Stimulated activated effector memory CD8-positive, alpha-beta T cell treated with anti-CD3 and anti-CD28 coated beads, Interleukin-12 subunit alpha, Interleukin-12 subunit beta, amount 100 ng/mL, for 72 hours (primary cell): ENCODE data around the gene USP9Y.

ENCODE experiments used
- ATAC-seq: fragments of 150-1000 bp; cut with Tn5 transposase; 2 replicates; pipeline ENCODE4 v1.10.0; 2021
- DNase-seq, 2 donors: peaks; one replicate each; pipeline ENCODE4 v3.0.0; 2021 to 2022; ENCODE audit warnings: low spot score in 2 of 2
- H3K27ac Mint-ChIP-seq: one replicate; pipeline ENCODE4 v1.8.0; 2022; ENCODE audit warnings: mild to moderate bottlenecking, mixed read lengths
- H3K36me3 Mint-ChIP-seq: one replicate; pipeline ENCODE4 v1.8.0; 2022; ENCODE audit warnings: mild to moderate bottlenecking, mixed read lengths
- H3K4me1 Mint-ChIP-seq: one replicate; pipeline ENCODE4 v1.8.0; 2022; ENCODE audit warnings: mixed read lengths
- H3K4me3 Mint-ChIP-seq: one replicate; pipeline ENCODE4 v1.8.0; 2022; ENCODE audit warnings: mild to moderate bottlenecking, mixed read lengths
- H3K9me3 Mint-ChIP-seq: one replicate; pipeline ENCODE4 v1.8.0; 2022; ENCODE audit warnings: mixed read lengths

Gene USP9Y

DNA sequence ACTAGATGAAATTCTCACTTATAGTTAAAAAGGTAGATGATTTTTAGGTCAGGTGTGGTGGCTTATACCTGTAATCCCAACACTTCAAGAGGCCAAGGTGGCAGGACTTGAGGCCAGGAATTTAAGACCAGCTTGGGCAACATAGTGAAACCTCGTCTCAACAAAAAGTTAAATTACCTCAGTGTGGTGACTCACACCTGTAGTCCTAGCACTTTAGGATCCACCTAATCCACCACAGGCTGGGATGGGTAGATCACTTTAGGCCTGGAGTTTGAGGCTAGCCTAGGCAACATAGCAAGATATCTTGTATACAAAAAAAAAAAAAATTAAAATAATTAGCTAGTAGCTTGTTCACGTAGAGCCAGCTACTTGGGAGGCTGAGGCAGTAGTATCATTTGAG, 140.3 kb downstream of the USP9Y start:
- Mint-ChIP-seq H3K4me1 (no peaks in the 10 kb centered on the region), H3K9me3 (no peaks in the 10 kb centered on the region), H3K27ac (no peak overlapping the region), H3K36me3 (peaks cover 36% of the 10 kb centered on the region), H3K4me3 (no peak overlapping the region)
- ATAC-seq (no peak), DNase-seq (no peak)

- Mint-ChIP-seq H3K4me3 (no peak overlapping the region), H3K36me3 (peaks cover 55% of the 10 kb centered on the region), H3K4me1 (no peaks in the 10 kb centered on the region), H3K27ac (no peak overlapping the region), H3K9me3 (no peaks in the 10 kb centered on the region)
- DNase-seq (no peak), ATAC-seq (no peak)
These were observed 145.8 kb downstream of the USP9Y start for GRCh38 chrY:12846793-12847192.

DNA sequence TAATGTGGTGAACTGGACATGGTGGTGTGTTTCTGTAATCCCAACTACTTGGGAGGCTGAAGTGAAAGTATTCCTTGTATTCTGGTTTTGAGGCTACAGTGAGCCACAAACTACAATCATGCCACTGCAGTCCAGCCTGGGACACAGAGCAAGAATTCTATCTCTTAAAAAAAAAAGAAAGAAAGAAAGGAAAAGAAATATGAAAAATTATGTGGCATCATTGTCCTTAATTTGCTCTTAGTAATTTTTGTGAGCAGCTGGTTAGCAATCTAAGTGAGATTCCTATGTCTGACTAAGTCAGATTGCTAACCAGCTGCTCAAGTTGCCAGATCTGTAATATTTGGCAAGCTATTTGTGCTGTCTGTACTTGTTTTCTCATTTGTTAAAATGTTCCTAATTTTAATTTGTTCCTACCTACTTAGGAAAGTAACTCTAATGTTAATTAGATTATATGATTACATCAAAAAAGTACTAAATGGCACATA, 154.8 kb downstream of the USP9Y start:
- DNase-seq (no peak), ATAC-seq (no peak)
- Mint-ChIP-seq H3K4me3 (no peak overlapping the region), H3K27ac (no peak overlapping the region), H3K4me1 (no peaks in the 10 kb centered on the region), H3K36me3 (peaks cover 76% of the 10 kb centered on the region), H3K9me3 (no peaks in the 10 kb centered on the region)

DNA sequence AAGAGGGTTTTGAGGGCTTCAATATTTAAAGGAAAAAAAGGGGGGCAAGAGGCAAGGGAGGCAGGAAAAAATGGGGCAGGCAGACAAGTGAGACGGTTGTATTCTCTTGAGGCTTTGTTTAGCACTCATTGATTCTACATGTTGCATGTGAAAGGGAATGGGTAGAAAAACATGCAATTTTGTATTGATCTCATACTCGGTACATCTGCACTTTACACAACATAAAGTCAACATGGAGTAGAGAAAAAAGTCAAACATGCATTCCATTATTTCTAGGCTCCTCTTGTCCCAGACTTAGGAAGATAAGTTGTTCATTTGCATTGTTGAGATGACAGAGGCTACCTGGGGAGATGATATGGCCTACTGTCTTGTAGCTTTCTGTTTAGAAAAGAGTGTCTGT, 166.9 kb downstream of the USP9Y start:
- Mint-ChIP-seq H3K4me1 (no peaks in the 10 kb centered on the region), H3K4me3 (no peak overlapping the region), H3K9me3 (no peaks in the 10 kb centered on the region), H3K36me3 (peaks cover 2% of the 10 kb centered on the region), H3K27ac (no peak overlapping the region)
- no peak for ATAC-seq
- no peak for DNase-seq

DNA sequence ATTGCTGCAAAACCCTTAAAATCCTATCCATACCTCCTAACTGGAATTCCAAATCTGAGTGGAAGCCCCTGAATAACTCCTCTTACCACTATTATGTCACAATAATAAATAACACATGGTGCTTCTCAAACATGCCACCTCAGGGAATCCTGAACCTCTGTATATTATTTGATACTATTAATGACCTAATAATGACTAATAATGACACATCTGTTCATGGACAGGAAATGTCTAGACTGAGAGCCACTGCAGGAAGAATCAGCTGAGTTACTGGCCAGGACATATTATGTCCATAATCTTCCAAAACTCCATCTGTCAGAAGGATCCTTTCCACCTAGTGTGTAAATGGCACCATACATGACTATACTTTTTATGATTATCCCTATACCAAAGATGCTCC, 195.9 kb downstream of the USP9Y start:
- no peak for DNase-seq

DNA sequence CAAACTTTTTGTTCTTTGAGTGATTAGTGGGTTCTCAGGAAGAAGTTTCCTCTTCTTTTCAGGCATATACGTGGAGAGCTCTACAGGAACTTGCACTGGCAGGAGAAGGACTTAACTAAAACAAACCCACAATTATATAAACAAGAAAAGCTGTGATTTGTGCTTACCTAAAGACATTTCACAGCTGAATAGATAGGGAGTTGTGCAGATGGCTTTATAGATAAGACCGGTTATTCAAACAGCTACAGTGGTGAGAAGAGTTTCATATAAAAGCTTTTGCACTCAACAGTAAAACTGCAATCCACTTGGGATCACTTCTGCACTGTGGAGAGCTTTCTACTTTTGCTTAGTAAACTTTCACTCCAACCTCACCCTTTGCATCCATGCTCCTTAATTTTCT, 197.6 kb downstream of the USP9Y start:
- no peak for ATAC-seq
- no peak for DNase-seq
- H3K27ac Mint-ChIP-seq: no peak overlapping the region
- no peak overlapping the region for H3K4me3 Mint-ChIP-seq
- H3K9me3 Mint-ChIP-seq: no peaks in the 10 kb centered on the region
- H3K4me1 Mint-ChIP-seq: no peaks in the 10 kb centered on the region
- no peaks in the 10 kb centered on the region for H3K36me3 Mint-ChIP-seq

More for the DNA sequence above, 195.9 kb downstream of the USP9Y start:
- H3K9me3 Mint-ChIP-seq: no peaks in the 10 kb centered on the region
- H3K27ac Mint-ChIP-seq: no peak overlapping the region
- no peaks in the 10 kb centered on the region for H3K36me3 Mint-ChIP-seq
- H3K4me3 Mint-ChIP-seq: no peak overlapping the region
- no peaks in the 10 kb centered on the region for H3K4me1 Mint-ChIP-seq
- ATAC-seq: no peak

DNA sequence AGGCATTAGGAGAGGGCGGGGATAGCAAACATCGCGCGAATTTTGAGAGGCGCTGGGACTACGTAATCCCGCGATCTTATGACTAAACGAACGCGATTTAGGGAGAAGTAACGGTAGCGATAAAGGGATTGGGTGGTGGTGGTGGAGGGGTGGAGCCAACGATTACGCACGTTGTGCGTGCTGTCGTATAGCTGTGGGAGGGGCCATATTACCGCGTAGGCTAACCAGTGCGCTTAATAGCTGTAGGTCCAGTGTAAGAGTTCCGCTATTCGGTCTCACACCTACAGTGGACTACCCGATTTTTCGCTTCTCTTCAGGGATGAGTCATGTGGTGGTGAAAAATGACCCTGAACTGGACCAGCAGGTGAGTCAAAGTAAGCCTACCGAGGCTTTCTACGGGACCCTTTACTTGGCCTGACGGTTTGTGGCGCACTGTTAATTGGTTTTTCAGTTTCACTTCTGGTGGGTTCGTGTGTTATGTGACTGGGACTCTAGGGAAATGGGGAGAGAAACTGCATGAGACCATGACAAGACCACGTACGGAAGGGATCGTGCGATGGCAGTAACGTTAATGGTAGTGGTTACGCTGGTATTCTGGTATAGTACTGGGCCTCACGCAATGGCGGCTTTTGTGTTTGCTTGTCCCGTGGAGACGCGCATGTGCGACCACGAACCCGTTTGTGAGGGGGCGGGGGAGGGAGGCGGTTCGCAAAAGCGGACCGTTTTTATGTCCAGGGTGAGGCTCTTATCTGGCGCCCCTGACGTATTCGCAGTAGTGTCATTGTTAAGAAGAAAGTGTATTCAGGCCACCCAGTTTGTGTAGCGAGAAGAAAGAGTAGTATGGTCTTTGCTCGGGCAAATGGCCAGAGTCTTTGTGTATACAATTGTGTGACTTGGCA, 203.8 kb downstream of the USP9Y start, which contains the start of gene DDX3Y:
TSS of gene DDX3Y (plus strand) at position 251 of the 899 bp plus-strand sequence. CDS start at position 320, 69 bp downstream.
- H3K4me3 Mint-ChIP-seq: peak within 1 kb of the TSS; percentile 90
- H3K9me3 Mint-ChIP-seq: no peaks in the 10 kb centered on the region
- peaks cover 56% of the 10 kb centered on the region for H3K36me3 Mint-ChIP-seq
- peak; percentile 94 for ATAC-seq
- peak within 1 kb of the TSS; percentile 100 for H3K27ac Mint-ChIP-seq
- peak; percentile 48 to 93 for DNase-seq
- H3K4me1 Mint-ChIP-seq: peaks cover 6% of the 10 kb centered on the region

GRCh38 chrY:12905517-12905872, 204.5 kb downstream of the USP9Y start:
- Mint-ChIP-seq H3K36me3 (peaks cover 62% of the 10 kb centered on the region), H3K4me1 (peaks cover 11% of the 10 kb centered on the region), H3K9me3 (no peaks in the 10 kb centered on the region), H3K4me3 (peak overlapping the region; percentile 90), H3K27ac (peak overlapping the region; percentile 100)
- DNase-seq (peak; percentile 12 to 88), ATAC-seq (peak; percentile 73)

- Mint-ChIP-seq H3K27ac (peak overlapping the region; percentile 100), H3K36me3 (peaks cover 66% of the 10 kb centered on the region), H3K4me3 (peak overlapping the region; percentile 90), H3K9me3 (no peaks in the 10 kb centered on the region), H3K4me1 (peaks cover 11% of the 10 kb centered on the region)
- no peak for DNase-seq
- no peak for ATAC-seq
These were observed 204.9 kb downstream of the USP9Y start for GRCh38 chrY:12905895-12906294.
